Fibroblast of lung (primary cell): ENCODE data around the gene CLK1.

Experiments used
- EZH2 ChIP-seq: IDR thresholded peaks from 2 replicates; pipeline ENCODE4 v1.5.1; 2012; ENCODE audit warnings: low read length, control low read depth, mild to moderate bottlenecking; ENCODE audit errors: missing control alignments
- TF ChIP-seq, protein P1 (sequence below), 2 donors: IDR thresholded peaks in 1 of 2; conservative IDR thresholded peaks in 1 of 2; 1 replicate in 1 of 2; 2 replicates in 1 of 2; pipeline ENCODE4 v1.5.1; 2011 to 2012; ENCODE audit warnings: low read length in 2 of 2, control low read depth in 1 of 2, inconsistent platforms in 1 of 2, low read depth in 1 of 2, mild to moderate bottlenecking in 1 of 2

- TF ChIP-seq, protein P1, sequence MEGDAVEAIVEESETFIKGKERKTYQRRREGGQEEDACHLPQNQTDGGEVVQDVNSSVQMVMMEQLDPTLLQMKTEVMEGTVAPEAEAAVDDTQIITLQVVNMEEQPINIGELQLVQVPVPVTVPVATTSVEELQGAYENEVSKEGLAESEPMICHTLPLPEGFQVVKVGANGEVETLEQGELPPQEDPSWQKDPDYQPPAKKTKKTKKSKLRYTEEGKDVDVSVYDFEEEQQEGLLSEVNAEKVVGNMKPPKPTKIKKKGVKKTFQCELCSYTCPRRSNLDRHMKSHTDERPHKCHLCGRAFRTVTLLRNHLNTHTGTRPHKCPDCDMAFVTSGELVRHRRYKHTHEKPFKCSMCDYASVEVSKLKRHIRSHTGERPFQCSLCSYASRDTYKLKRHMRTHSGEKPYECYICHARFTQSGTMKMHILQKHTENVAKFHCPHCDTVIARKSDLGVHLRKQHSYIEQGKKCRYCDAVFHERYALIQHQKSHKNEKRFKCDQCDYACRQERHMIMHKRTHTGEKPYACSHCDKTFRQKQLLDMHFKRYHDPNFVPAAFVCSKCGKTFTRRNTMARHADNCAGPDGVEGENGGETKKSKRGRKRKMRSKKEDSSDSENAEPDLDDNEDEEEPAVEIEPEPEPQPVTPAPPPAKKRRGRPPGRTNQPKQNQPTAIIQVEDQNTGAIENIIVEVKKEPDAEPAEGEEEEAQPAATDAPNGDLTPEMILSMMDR (conservative IDR thresholded peaks at IDR 0.05 in 1 of 2, IDR thresholded peaks at IDR 0.05 in 1 of 2; ENCODE audit: low read depth in 1 of 2, low read length in 2 of 2), result no peak
- no peak for TF ChIP-seq EZH2
Measured at GRCh38 chr2:200871151-200871550, 6.7 kb upstream of the CLK1 start.
